ENCODE data around the gene HELT.

The HELT gene

DNA sequence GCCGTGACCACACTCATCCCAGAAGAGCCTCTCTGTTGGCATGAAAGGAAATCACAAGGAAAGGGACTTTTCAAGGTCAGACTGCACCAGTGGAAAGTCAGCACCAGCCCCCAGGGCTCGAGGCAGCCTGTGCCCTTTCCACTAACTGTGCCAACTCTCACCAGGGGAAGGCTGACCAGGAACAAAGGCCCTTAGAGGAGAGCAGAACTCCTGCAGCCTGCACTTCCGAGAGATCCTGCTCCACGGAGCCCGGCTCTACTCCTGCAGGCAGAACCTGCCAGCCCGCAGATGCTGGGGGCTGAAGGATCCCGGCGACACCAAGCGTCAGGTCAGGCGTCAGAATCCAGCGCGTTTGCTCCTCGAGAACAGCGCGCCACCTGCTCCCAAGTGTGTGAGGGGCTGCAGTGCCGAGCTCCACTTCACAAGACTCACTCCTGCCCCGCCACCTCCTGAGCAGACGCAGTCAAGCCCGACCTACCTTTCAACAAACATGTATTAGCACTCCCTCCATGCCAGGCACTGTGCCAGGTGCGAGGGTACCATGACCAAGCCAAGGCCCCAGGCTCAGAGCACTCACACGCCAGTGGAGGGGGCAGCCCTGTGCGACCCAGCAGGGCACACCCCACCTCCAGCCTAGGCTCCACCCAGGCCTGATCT is 13.6 kb upstream of the HELT start:
- Histone ChIP-seq H3K4me1 (ENCODE audit: low read length) (0 out of 2 replicates have a peak, but pooled peaks cover 5% of the 10 kb centered on the region), H3K79me2 (ENCODE audit: low read length) (no peaks in the 10 kb centered on the region), H4K20me1 (ENCODE audit: insufficient read depth, low read length) (no peaks in the 10 kb centered on the region), H3K36me3 (replicated peaks; ENCODE audit: insufficient read depth, low read length) (no peaks in the 10 kb centered on the region), H3K4me3 (ENCODE audit: low read length) (peak overlapping the region; percentile 65), H3K9me3 (replicated peaks; ENCODE audit: insufficient read depth, low read length) (no peaks in the 10 kb centered on the region), H3K9me2 (replicated peaks; ENCODE audit: insufficient read depth, low read length) (no peaks in the 10 kb centered on the region), H3K4me2 (ENCODE audit: low read depth, low read length) (peak overlapping the region; percentile 95), H3K9ac (ENCODE audit: low read length) (peak overlapping the region; percentile 31; the same call in 1 of the 2 replicates), H2AFZ (ENCODE audit: low read length) (peak overlapping the region; percentile 93), H3K27ac (ENCODE audit: low read length) (no peak overlapping the region), H3K27me3 (replicated peaks; ENCODE audit: insufficient read depth, low read length) (no peaks in the 10 kb centered on the region), H3F3A (ENCODE audit: insufficient read depth, low read length) (no peaks in the 10 kb centered on the region)
- DNase-seq = no peak
- TF ChIP-seq, protein P1, sequence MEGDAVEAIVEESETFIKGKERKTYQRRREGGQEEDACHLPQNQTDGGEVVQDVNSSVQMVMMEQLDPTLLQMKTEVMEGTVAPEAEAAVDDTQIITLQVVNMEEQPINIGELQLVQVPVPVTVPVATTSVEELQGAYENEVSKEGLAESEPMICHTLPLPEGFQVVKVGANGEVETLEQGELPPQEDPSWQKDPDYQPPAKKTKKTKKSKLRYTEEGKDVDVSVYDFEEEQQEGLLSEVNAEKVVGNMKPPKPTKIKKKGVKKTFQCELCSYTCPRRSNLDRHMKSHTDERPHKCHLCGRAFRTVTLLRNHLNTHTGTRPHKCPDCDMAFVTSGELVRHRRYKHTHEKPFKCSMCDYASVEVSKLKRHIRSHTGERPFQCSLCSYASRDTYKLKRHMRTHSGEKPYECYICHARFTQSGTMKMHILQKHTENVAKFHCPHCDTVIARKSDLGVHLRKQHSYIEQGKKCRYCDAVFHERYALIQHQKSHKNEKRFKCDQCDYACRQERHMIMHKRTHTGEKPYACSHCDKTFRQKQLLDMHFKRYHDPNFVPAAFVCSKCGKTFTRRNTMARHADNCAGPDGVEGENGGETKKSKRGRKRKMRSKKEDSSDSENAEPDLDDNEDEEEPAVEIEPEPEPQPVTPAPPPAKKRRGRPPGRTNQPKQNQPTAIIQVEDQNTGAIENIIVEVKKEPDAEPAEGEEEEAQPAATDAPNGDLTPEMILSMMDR (IDR thresholded peaks at IDR 0.05; ENCODE audit: low read length) = no peak
- TF ChIP-seq EZH2phosphoT487 (IDR thresholded peaks at IDR 0.05; ENCODE audit: low read length) (no peak), EZH2 (optimal IDR thresholded peaks at IDR 0.05; ENCODE audit: low read depth, low read length) (no peak)

GRCh38 chr4:185005219-185005819 is 13.0 kb upstream of the HELT start:
- peak overlapping the region; percentile 93 for H2AFZ ChIP-seq (ENCODE audit: low read length)
- no peaks in the 10 kb centered on the region for H3K9me3 ChIP-seq (replicated peaks; ENCODE audit: insufficient read depth, low read length)
- H3K4me1 ChIP-seq (ENCODE audit: low read length) = 0 out of 2 replicates have a peak, but pooled peaks cover 5% of the 10 kb centered on the region
- no peaks in the 10 kb centered on the region for H3K9me2 ChIP-seq (replicated peaks; ENCODE audit: insufficient read depth, low read length)
- DNase-seq = peak; percentile 82
- no peaks in the 10 kb centered on the region for H3K79me2 ChIP-seq (ENCODE audit: low read length)
- no peaks in the 10 kb centered on the region for H4K20me1 ChIP-seq (ENCODE audit: insufficient read depth, low read length)
- no peaks in the 10 kb centered on the region for H3F3A ChIP-seq (ENCODE audit: insufficient read depth, low read length)
- peak overlapping the region; percentile 31; the same call in 1 of the 2 replicates for H3K9ac ChIP-seq (ENCODE audit: low read length)
- TF ChIP-seq, protein P1 (IDR thresholded peaks at IDR 0.05; ENCODE audit: low read length) = peak; percentile 97
- TF ChIP-seq EZH2 (optimal IDR thresholded peaks at IDR 0.05; ENCODE audit: low read depth, low read length) (no peak), EZH2phosphoT487 (IDR thresholded peaks at IDR 0.05; ENCODE audit: low read length) (no peak)
- H3K36me3 ChIP-seq (replicated peaks; ENCODE audit: insufficient read depth, low read length) = no peaks in the 10 kb centered on the region
- no peak overlapping the region for H3K27ac ChIP-seq (ENCODE audit: low read length)
- no peaks in the 10 kb centered on the region for H3K27me3 ChIP-seq (replicated peaks; ENCODE audit: insufficient read depth, low read length)
- peak overlapping the region; percentile 95 for H3K4me2 ChIP-seq (ENCODE audit: low read depth, low read length)
- H3K4me3 ChIP-seq (ENCODE audit: low read length) = peak overlapping the region; percentile 65

DNA sequence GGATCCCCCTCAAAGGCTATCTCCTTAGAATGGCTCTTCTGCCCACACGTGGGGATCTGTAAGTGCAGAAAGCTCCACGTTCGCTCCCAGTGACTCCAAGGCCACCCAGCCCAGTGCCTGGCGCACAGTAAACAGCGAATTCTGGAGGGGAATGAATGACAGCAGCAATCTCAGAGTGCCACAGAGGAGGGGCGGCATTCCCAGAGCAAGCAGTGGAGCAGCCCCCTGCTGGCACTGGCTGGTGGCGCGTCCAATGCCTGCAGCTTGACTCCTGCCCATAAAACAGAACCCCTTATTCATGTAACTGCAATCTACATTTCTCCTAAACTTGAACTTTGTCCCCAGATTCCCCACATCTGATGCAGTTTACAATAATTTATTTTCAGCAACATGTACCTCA is 6.9 kb upstream of the HELT start:
- no peaks in the 10 kb centered on the region for H3K9me2 ChIP-seq (replicated peaks; ENCODE audit: insufficient read depth, low read length)
- H4K20me1 ChIP-seq (ENCODE audit: insufficient read depth, low read length) = 0 out of 2 replicates have a peak, but pooled peaks cover 3% of the 10 kb centered on the region
- no peak overlapping the region for H3K9ac ChIP-seq (ENCODE audit: low read length)
- H3K4me3 ChIP-seq (ENCODE audit: low read length) = no peak overlapping the region
- no peaks in the 10 kb centered on the region for H3F3A ChIP-seq (ENCODE audit: insufficient read depth, low read length)
- H3K4me2 ChIP-seq (ENCODE audit: low read depth, low read length) = no peak overlapping the region
- DNase-seq = peak; percentile 32
- no peaks in the 10 kb centered on the region for H3K36me3 ChIP-seq (replicated peaks; ENCODE audit: insufficient read depth, low read length)
- H3K4me1 ChIP-seq (ENCODE audit: low read length) = no peaks in the 10 kb centered on the region
- H3K27ac ChIP-seq (ENCODE audit: low read length) = no peak overlapping the region
- H3K9me3 ChIP-seq (replicated peaks; ENCODE audit: insufficient read depth, low read length) = no peaks in the 10 kb centered on the region
- no peak overlapping the region for H2AFZ ChIP-seq (ENCODE audit: low read length)
- peaks cover under 1% of the 10 kb centered on the region; the same call in 1 of the 2 replicates for H3K27me3 ChIP-seq (replicated peaks; ENCODE audit: insufficient read depth, low read length)
- H3K79me2 ChIP-seq (ENCODE audit: low read length) = no peaks in the 10 kb centered on the region
- TF ChIP-seq, protein P1 (IDR thresholded peaks at IDR 0.05; ENCODE audit: low read length) = peak; percentile 67
- TF ChIP-seq EZH2 (optimal IDR thresholded peaks at IDR 0.05; ENCODE audit: low read depth, low read length) = no peak
